GM12878 (cell line): ENCODE results near the gene TPP2. TPM values are rescaled to one million over a fixed set of nuclear protein-coding genes. Genes with fewer than 3 reads are reported as not detected.

Source experiments
- EED ChIP-seq: sonication (generic); IDR thresholded peaks from 2 replicates; pipeline ENCODE4 v1.6.1; 2016; ENCODE audit warnings: antibody characterized with exemption, low read depth
- HDGF ChIP-seq: fragments of 450-650 bp; IDR thresholded peaks from 2 replicates; pipeline ENCODE4 v1.6.1; 2016; ENCODE audit warnings: antibody characterized with exemption
- IRF4 ChIP-seq: IDR thresholded peaks from 2 replicates; pipeline ENCODE4 v1.6.1; 2011; ENCODE audit warnings: low read depth, low read length
- IRF5 ChIP-seq: fragments of 450-650 bp; IDR thresholded peaks from 2 replicates; pipeline ENCODE4 v1.6.1; 2017; ENCODE audit warnings: borderline replicate concordance
- MEF2B ChIP-seq: fragments of 450-650 bp; IDR thresholded peaks from 2 replicates; pipeline ENCODE4 v1.6.1; 2018; ENCODE audit warnings: mild to moderate bottlenecking, moderate library complexity; ENCODE audit not compliant: partially characterized antibody, poor library complexity, severe bottlenecking
- NRF1 ChIP-seq: conservative IDR thresholded peaks from 2 replicates; pipeline ENCODE4 v1.6.1; 2011; ENCODE audit warnings: mild to moderate bottlenecking, low read depth, low read length, improper control_type of control experiment
- PBX3 ChIP-seq: IDR thresholded peaks from 2 replicates; pipeline ENCODE4 v1.6.1; 2011; ENCODE audit warnings: mild to moderate bottlenecking, low read depth, low read length, moderate library complexity; ENCODE audit not compliant: insufficient replicate concordance
- PRDM15 ChIP-seq: fragments of 450-650 bp; formaldehyde crosslinking; IDR thresholded peaks from 2 replicates; pipeline ENCODE4 v1.4.0; 2020; ENCODE audit warnings: mild to moderate bottlenecking, moderate library complexity
- USF1 ChIP-seq: IDR thresholded peaks from 2 replicates; pipeline ENCODE4 v1.6.1; 2011; ENCODE audit warnings: borderline replicate concordance, low read depth, mild to moderate bottlenecking, moderate library complexity, mixed read lengths, low read length; ENCODE audit not compliant: insufficient read depth; ENCODE audit errors: extremely low read length
- YBX1 ChIP-seq: fragments of 450-650 bp; IDR thresholded peaks from 2 replicates; pipeline ENCODE4 v1.6.1; 2016; ENCODE audit warnings: antibody characterized with exemption
- ZBTB11 ChIP-seq: fragments of 450-650 bp; formaldehyde crosslinking; IDR thresholded peaks from 2 replicates; pipeline ENCODE4 v1.5.0; 2022; ENCODE audit warnings: mild to moderate bottlenecking, missing genetic modification characterization
- polyA plus RNA-seq, 11 experiments: library from polyadenylated mRNA; depleted of rRNA in 4 of 11; unstranded in 6 of 11; stranded (reverse) in 5 of 11; fragments of >200 nt; fragmentation: Nextera tagmentation in 4 of 11; fragmentation: Illumina TruSeq in 1 of 11; extraction: Ambion mirVana in 4 of 11; extraction: Trizol in 1 of 11; gene quantifications; 1 replicate in 1 of 11; 2 replicates in 10 of 11; pipeline versions ENCODE4 v1.2.1 to v1.2.3, GENCODE V29; 2011 to 2016; ENCODE audit warnings: inconsistent platforms in 2 of 11, missing spikeins in 2 of 11, low read depth in 1 of 11
- total RNA-seq, 4 experiments: library from RNA; depleted of rRNA in 3 of 4; stranded (reverse); fragments of >200 nt in 3 of 4; fragmentation: Illumina TruSeq in 1 of 4; extraction: Trizol in 1 of 4; gene quantifications; 2 replicates each; pipeline versions ENCODE4 v1.2.1 to v1.2.3, GENCODE V29; 2013 to 2021

The TPP2 gene
- total and polyA plus RNA-seq, 10 of the 15 experiments (the other 5 are each of a cell fraction or from before 2014, with no cell fraction given) = 18.4 to 82.3 (median 55.4) TPM

GRCh38 chr13:102591988-102592781 lies 4.6 kb upstream of the TPP2 start (continued):
- TF ChIP-seq PRDM15 = no peak
- no peak for TF ChIP-seq YBX1
- TF ChIP-seq EED = 0 out of 2 replicates have a peak, but pooled peaks have one; percentile 41
- TF ChIP-seq USF1 = no peak
- 0 out of 2 replicates have a peak, but pooled peaks have one; percentile 44 for TF ChIP-seq HDGF
- peak; percentile 67 for TF ChIP-seq MEF2B
- TF ChIP-seq IRF5 = no peak
- TF ChIP-seq ZBTB11 (CRISPR knock-in tag) = no peak
- no peak for TF ChIP-seq IRF4
- no peak for TF ChIP-seq NRF1
- TF ChIP-seq PBX3 = no peak
